SJSA1 (cell line): Measurements from ENCODE around the gene SPATA18. TPM values are rescaled to one million over a fixed set of nuclear protein-coding genes. Genes with fewer than 3 reads are reported as not detected.
"Not testable (repeated sequence)": the region's sequence is repeated elsewhere in the genome, so short reads cannot be mapped to it uniquely, and the experiment has no call there.

Experiments
- DNase-seq, 2 experiments: peaks; one replicate each; pipeline ENCODE4 v3.0.0-alpha.2; 2015 to 2020; ENCODE audit warnings: low spot score in 2 of 2, low read depth in 1 of 2
- H3K27ac ChIP-seq: fragments of 250-450 bp; sonication (Bioruptor Pico); 2 replicates; pipeline ENCODE4 v1.5.1; 2020; ENCODE audit warnings: mild to moderate bottlenecking, moderate library complexity
- H3K27me3 ChIP-seq: fragments of 250-450 bp; sonication (Bioruptor Pico); replicated peaks from 2 replicates; pipeline ENCODE4 v1.5.1; 2020; ENCODE audit warnings: mild to moderate bottlenecking, moderate library complexity
- H3K36me3 ChIP-seq: fragments of 250-450 bp; sonication (Bioruptor Pico); 2 replicates; pipeline ENCODE4 v1.5.1; 2020; ENCODE audit warnings: mild to moderate bottlenecking
- H3K4me1 ChIP-seq: fragments of 250-450 bp; sonication (Bioruptor Pico); replicated peaks from 2 replicates; pipeline ENCODE4 v1.6.1; 2021; ENCODE audit warnings: mild to moderate bottlenecking
- H3K4me3 ChIP-seq: fragments of 250-450 bp; sonication (Bioruptor Pico); 2 replicates; pipeline ENCODE4 v1.5.1; 2020; ENCODE audit warnings: mild to moderate bottlenecking
- H3K9me3 ChIP-seq: fragments of 250-450 bp; sonication (Bioruptor Pico); replicated peaks from 2 replicates; pipeline ENCODE4 v1.5.1; 2020; ENCODE audit warnings: mild to moderate bottlenecking
- total RNA-seq: library from RNA; depleted of rRNA; stranded (reverse); fragments of >200 nt; shearing (Covaris generic); gene quantifications from 2 replicates; pipeline ENCODE4 v1.2.3, GENCODE V29; 2014

Gene SPATA18
- total RNA-seq, 1 experiment from 2014 or later = 0.11 TPM

- Histone ChIP-seq H3K36me3 (no peaks in the 10 kb centered on the region), H3K4me3 (no peak overlapping the region), H3K27me3 (no peaks in the 10 kb centered on the region), H3K9me3 (no peaks in the 10 kb centered on the region), H3K4me1 (no peaks in the 10 kb centered on the region), H3K27ac (no peak overlapping the region)
- no peak for DNase-seq
Measured at GRCh38 chr4:52105276-52105675, 54.2 kb downstream of the SPATA18 start.

GRCh38 chr4:52106191-52106590, 55.1 kb downstream of the SPATA18 start:
- H3K4me3 ChIP-seq = no peak overlapping the region
- H3K9me3 ChIP-seq = no peaks in the 10 kb centered on the region
- no peaks in the 10 kb centered on the region for H3K36me3 ChIP-seq
- H3K27ac ChIP-seq = no peak overlapping the region
- H3K27me3 ChIP-seq = no peaks in the 10 kb centered on the region
- DNase-seq = no peak
- no peaks in the 10 kb centered on the region for H3K4me1 ChIP-seq

GRCh38 chr4:52106660-52107059, 55.6 kb downstream of the SPATA18 start:
- Histone ChIP-seq H3K36me3 (no peaks in the 10 kb centered on the region), H3K4me1 (no peaks in the 10 kb centered on the region), H3K27ac (no peak overlapping the region), H3K27me3 (no peaks in the 10 kb centered on the region), H3K4me3 (no peak overlapping the region), H3K9me3 (no peaks in the 10 kb centered on the region)
- DNase-seq = no peak

GRCh38 chr4:52107336-52107735, 56.2 kb downstream of the SPATA18 start:
- Histone ChIP-seq H3K27ac (no peak overlapping the region), H3K4me1 (no peaks in the 10 kb centered on the region), H3K4me3 (no peak overlapping the region), H3K36me3 (no peaks in the 10 kb centered on the region), H3K9me3 (no peaks in the 10 kb centered on the region), H3K27me3 (no peaks in the 10 kb centered on the region)
- no peak for DNase-seq

- Histone ChIP-seq H3K4me3 (no peak overlapping the region), H3K27me3 (no peaks in the 10 kb centered on the region), H3K27ac (no peak overlapping the region), H3K4me1 (no peaks in the 10 kb centered on the region), H3K36me3 (no peaks in the 10 kb centered on the region), H3K9me3 (no peaks in the 10 kb centered on the region)
- DNase-seq = no peak
Measured at GRCh38 chr4:52107745-52108144, 56.6 kb downstream of the SPATA18 start.

- Histone ChIP-seq H3K9me3 (no peaks in the 10 kb centered on the region), H3K27me3 (no peaks in the 10 kb centered on the region), H3K36me3 (no peaks in the 10 kb centered on the region), H3K4me3 (no peak overlapping the region), H3K4me1 (no peaks in the 10 kb centered on the region), H3K27ac (no peak overlapping the region)
- no peak for DNase-seq
Measured at GRCh38 chr4:52110171-52110570, 59.1 kb downstream of the SPATA18 start.

- Histone ChIP-seq H3K9me3 (no peaks in the 10 kb centered on the region), H3K36me3 (no peaks in the 10 kb centered on the region), H3K4me3 (no peak overlapping the region), H3K27ac (no peak overlapping the region), H3K27me3 (no peaks in the 10 kb centered on the region), H3K4me1 (no peaks in the 10 kb centered on the region)
- DNase-seq = no peak
Measured at GRCh38 chr4:52111995-52112394, 60.9 kb downstream of the SPATA18 start.

- DNase-seq = no peak
- no peaks in the 10 kb centered on the region for H3K4me1 ChIP-seq
- no peak overlapping the region for H3K4me3 ChIP-seq
- no peak overlapping the region for H3K27ac ChIP-seq
- H3K9me3 ChIP-seq = no peaks in the 10 kb centered on the region
- H3K36me3 ChIP-seq = no peaks in the 10 kb centered on the region
- H3K27me3 ChIP-seq = no peaks in the 10 kb centered on the region
Measured at GRCh38 chr4:52112411-52112810, 61.3 kb downstream of the SPATA18 start.

- DNase-seq = no peak
- Histone ChIP-seq H3K9me3 (no peaks in the 10 kb centered on the region), H3K27me3 (no peaks in the 10 kb centered on the region), H3K4me3 (no peak overlapping the region), H3K4me1 (no peaks in the 10 kb centered on the region), H3K36me3 (no peaks in the 10 kb centered on the region), H3K27ac (no peak overlapping the region)
Measured at GRCh38 chr4:52116641-52117040, 65.5 kb downstream of the SPATA18 start.

- H3K27me3 ChIP-seq = no peaks in the 10 kb centered on the region
- H3K9me3 ChIP-seq = no peaks in the 10 kb centered on the region
- H3K4me3 ChIP-seq = no peak overlapping the region
- no peaks in the 10 kb centered on the region for H3K36me3 ChIP-seq
- no peak overlapping the region for H3K27ac ChIP-seq
- H3K4me1 ChIP-seq = no peaks in the 10 kb centered on the region
- no peak for DNase-seq
Measured at GRCh38 chr4:52126226-52126625, 75.1 kb downstream of the SPATA18 start.

- no peaks in the 10 kb centered on the region for H3K27me3 ChIP-seq
- no peaks in the 10 kb centered on the region for H3K9me3 ChIP-seq
- H3K36me3 ChIP-seq = no peaks in the 10 kb centered on the region
- no peak overlapping the region for H3K4me3 ChIP-seq
- no peaks in the 10 kb centered on the region for H3K4me1 ChIP-seq
- no peak overlapping the region for H3K27ac ChIP-seq
- DNase-seq = no peak
Measured at GRCh38 chr4:52126966-52127365, 75.9 kb downstream of the SPATA18 start.

GRCh38 chr4:52135171-52135570, 84.1 kb downstream of the SPATA18 start:
- Histone ChIP-seq H3K9me3 (no peaks in the 10 kb centered on the region), H3K4me3 (no peak overlapping the region), H3K27me3 (no peaks in the 10 kb centered on the region), H3K27ac (no peak overlapping the region), H3K36me3 (no peaks in the 10 kb centered on the region), H3K4me1 (no peaks in the 10 kb centered on the region)
- no peak for DNase-seq

GRCh38 chr4:52137152-52137551, 86.0 kb downstream of the SPATA18 start:
- not testable (repeated sequence) for H3K36me3 ChIP-seq, H3K9me3 ChIP-seq, DNase-seq, H3K27ac ChIP-seq, H3K4me1 ChIP-seq, H3K4me3 ChIP-seq, H3K27me3 ChIP-seq

GRCh38 chr4:52142816-52143215, 91.7 kb downstream of the SPATA18 start:
- H3K36me3 ChIP-seq = no peaks in the 10 kb centered on the region
- no peaks in the 10 kb centered on the region for H3K27me3 ChIP-seq
- H3K9me3 ChIP-seq = no peaks in the 10 kb centered on the region
- H3K4me1 ChIP-seq = no peaks in the 10 kb centered on the region
- DNase-seq = no peak
- no peak overlapping the region for H3K4me3 ChIP-seq
- no peak overlapping the region for H3K27ac ChIP-seq

- Histone ChIP-seq H3K27ac (no peak overlapping the region), H3K4me3 (no peak overlapping the region), H3K27me3 (no peaks in the 10 kb centered on the region), H3K36me3 (no peaks in the 10 kb centered on the region), H3K9me3 (no peaks in the 10 kb centered on the region), H3K4me1 (no peaks in the 10 kb centered on the region)
- no peak for DNase-seq
Measured at GRCh38 chr4:52143815-52144214, 92.7 kb downstream of the SPATA18 start.
